ENCODE results near the gene PID1. TPM values are rescaled to one million over a fixed set of nuclear protein-coding genes. Genes with fewer than 3 reads are reported as not detected.
A peak's percentile ranks its signal among the peaks of the same experiment; 100 is the strongest.

The PID1 gene
- total RNA-seq, 8 experiments from 2014 or later: 0.28 to 26.2 (median 9.8) TPM

DNA sequence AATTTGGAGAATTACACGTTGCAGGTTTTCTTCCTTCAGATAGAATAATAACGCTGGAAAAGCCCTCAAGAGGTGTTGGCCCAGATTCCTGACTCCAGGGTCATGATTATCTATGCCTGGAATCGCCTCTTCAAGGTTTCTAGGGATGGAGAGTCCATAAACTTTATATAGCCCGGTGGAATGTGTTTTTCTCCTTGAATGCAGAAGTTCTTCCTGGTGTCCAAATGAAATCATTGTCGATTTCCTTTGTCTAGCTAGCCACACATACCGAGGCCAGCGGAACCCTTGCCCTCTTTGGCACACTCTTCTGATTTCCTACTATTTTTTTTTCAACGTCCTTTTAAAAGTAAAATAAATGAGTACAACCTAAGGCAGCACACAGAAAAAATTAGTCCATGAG is 117.8 kb downstream of the PID1 start:
- in situ Hi-C loops (cut with MboI; ENCODE audit: low pct_unique_long_range_greater_than_20kb in 2 of 9, low sequenced_read_pairs in 9 of 9, unreplicated experiment in 9 of 9): no loop called here
- 39 to 89% (median 76%) methylated on average over 1 to 8 of the region's 8 CpGs for WGBS, 10 experiments

DNA sequence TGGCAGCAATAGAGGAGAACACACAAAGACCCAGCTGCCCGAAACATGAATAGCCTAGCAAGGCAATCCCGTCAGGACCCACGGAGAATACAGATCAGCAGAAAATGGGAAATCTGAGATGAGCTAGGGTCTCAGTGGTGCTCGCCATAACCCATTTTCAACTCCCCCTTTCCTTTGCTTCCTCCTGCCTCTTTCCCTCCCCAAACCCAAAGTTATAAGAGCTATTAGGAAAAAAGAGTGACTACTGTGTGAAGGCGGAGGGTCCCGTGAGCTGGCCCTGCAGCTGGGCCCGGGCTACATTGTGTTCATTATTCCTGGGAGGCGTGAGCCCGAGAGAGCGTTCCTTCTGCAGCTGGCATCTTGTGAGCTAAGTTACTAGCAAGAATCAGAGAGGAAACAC is 118.4 kb downstream of the PID1 start:
- no peak overlapping the region for H3K27ac ChIP-seq
- 71 to 100% (median 88%) methylated on average over 1 to 7 of the region's 10 CpGs; no CpG with 5 or more reads in 3 of the 10 experiments for WGBS, 10 experiments
- no peak for ATAC-seq (replicated peaks in 6 of 8)
- no peak overlapping the region for H3K4me3 ChIP-seq
- H3K4me1 ChIP-seq (replicated peaks in 1 of 2): no peaks in the 10 kb centered on the region
- in situ Hi-C loops (cut with MboI; ENCODE audit: low pct_unique_long_range_greater_than_20kb in 2 of 9, low sequenced_read_pairs in 9 of 9, unreplicated experiment in 9 of 9): no loop called here

More for the DNA sequence above, 117.8 kb downstream of the PID1 start:
- Histone ChIP-seq H3K27ac (no peak overlapping the region), H3K4me3 (no peak overlapping the region), H3K4me1 (replicated peaks in 1 of 2) (no peaks in the 10 kb centered on the region)
- ATAC-seq (replicated peaks in 6 of 8): no peak

DNA sequence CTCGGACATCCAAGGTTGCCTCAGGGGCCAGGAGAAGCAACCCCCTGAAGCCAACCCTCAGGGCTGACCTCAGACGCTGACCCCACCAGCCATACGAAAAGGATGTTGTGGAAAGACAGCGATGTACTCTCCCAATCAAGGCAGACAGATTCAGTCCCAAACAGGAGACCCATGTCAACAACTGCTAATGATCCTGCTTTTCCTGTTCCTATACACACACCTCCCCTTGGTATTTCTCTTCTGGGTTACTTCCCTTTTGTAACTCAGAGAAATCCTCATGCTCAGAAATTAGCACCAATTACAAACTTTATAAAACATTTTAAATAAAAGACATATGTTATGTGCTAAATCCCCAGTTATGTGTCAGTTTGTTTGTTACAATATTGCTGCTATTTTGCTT is 120.8 kb downstream of the PID1 start:
- Histone ChIP-seq H3K4me3 (no peak overlapping the region), H3K4me1 (replicated peaks in 1 of 2) (no peaks in the 10 kb centered on the region), H3K27ac (no peak overlapping the region)
- ATAC-seq (replicated peaks in 6 of 8): no peak
- in situ Hi-C loops (cut with MboI; ENCODE audit: low pct_unique_long_range_greater_than_20kb in 2 of 9, low sequenced_read_pairs in 9 of 9, unreplicated experiment in 9 of 9): no loop called here
- whole genome bisulfite sequencing, 10 experiments: 47 to 100% (median 82%) methylated on average over 1 to 4 of the region's 4 CpGs; no CpG with 5 or more reads in 2 of the 10 experiments

DNA sequence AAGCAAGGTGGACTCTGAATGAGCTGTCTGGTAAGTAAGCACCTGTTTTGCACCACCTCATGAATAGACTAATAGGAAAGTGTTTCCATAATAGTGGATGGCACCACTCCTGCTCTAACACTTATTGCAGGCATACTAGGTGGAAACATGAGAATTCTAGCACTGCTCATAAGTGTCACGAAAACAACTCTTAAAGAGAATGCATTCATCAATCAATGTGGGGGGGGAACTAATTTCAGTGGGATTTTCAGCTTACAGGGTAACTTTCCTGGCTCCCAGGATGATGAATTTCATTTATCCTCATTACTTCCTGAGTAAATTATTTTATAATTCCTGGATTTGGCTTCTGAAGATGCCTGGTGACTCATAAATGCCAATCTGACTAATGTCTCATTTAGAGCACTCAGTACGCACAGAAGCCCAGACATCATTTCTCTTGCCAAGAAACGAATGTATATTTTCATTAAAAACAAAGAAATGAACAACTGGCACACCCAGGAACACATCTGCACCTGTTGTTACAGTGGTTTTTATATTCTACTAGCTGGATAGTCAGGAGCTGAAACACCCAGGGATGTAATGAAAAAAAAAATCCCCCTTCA is 129.6 kb downstream of the PID1 start:
- in situ Hi-C loops (cut with MboI; ENCODE audit: low pct_unique_long_range_greater_than_20kb in 2 of 9, low sequenced_read_pairs in 9 of 9, unreplicated experiment in 9 of 9): loop anchor here in 1 of 9 experiments (25.0 kb wide), 1 partner anchor 446 kb away; no protein-coding TSS in a partner anchor
- no peak overlapping the region for H3K27ac ChIP-seq
- H3K4me3 ChIP-seq: no peak overlapping the region
- peak in 5 of 8 experiments; percentile 58 to 88 (median 79) for ATAC-seq (replicated peaks in 6 of 8)
- H3K4me1 ChIP-seq (replicated peaks in 1 of 2): peaks cover 3 to 50% of the 10 kb centered on the region in 2 donors
- 5 to 64% (median 33%) methylated on average over 1 to 3 of the region's 3 CpGs; no CpG with 5 or more reads in 1 of the 10 experiments for WGBS, 10 experiments

DNA sequence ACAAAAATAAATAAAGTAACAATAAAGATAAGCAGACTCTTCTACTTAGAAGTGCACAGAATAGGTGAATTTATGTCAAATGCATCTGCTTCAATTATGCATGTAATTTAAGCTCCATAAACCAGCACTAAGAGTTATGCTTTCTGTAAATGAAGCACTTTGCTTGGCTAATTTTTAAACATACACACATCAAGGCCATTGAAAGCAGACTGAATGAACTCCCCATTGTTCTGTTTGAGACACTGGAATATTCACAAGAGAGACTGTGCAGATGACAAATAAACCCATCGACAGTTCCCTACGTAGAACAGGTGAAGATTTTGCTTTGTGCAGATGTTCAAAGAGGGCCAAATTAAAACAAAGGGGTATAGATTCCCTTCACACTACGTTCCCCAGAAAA is 133.4 kb downstream of the PID1 start:
- WGBS, 10 experiments: 28 to 100% (median 80%) methylated on average over 2 to 3 of the region's 3 CpGs; no CpG with 5 or more reads in 4 of the 10 experiments
- Histone ChIP-seq H3K4me1 (replicated peaks in 1 of 2) (peaks cover 3 to 50% of the 10 kb centered on the region in 2 donors), H3K27ac (peak overlapping the region in 1 of 2 donors; percentile 43), H3K4me3 (no peak overlapping the region)
- ATAC-seq (replicated peaks in 6 of 8): peak in 2 of 8 experiments; percentile 3 to 40
- in situ Hi-C loops (cut with MboI; ENCODE audit: low pct_unique_long_range_greater_than_20kb in 2 of 9, low sequenced_read_pairs in 9 of 9, unreplicated experiment in 9 of 9): loop anchor here in 1 of 9 experiments (10.0 to 25.0 kb wide), 2 partner anchors 137 to 450 kb away; partner anchors contain the start of gene PID1

DNA sequence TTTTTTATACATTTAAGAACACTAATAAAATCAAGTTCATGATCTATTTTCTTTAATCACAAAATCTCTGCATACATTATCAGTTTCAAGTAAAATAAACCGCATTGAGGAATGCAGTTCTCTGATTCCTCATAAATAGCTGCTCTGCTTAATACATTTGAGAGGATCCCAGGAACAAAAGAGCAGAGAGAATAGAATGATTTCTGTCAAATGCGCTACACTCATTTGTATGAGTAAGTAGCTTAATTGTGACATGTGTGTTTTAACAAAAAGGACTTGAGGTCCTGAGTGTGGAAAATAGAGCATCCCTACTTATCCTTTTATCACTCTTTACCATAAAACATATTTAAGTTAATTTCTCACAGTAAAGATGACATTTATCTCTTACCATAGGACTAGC is 134.0 kb downstream of the PID1 start:
- ATAC-seq (replicated peaks in 6 of 8): no peak
- Histone ChIP-seq H3K4me1 (replicated peaks in 1 of 2) (peaks cover 3 to 50% of the 10 kb centered on the region in 2 donors), H3K27ac (no peak overlapping the region), H3K4me3 (no peak overlapping the region)
- in situ Hi-C loops (cut with MboI; ENCODE audit: low pct_unique_long_range_greater_than_20kb in 2 of 9, low sequenced_read_pairs in 9 of 9, unreplicated experiment in 9 of 9): loop anchor here in 1 of 9 experiments (10.0 to 25.0 kb wide), 2 partner anchors 138 to 450 kb away; partner anchors contain the start of gene PID1
- 73 to 100% (median 90%) methylated on average over 1 to 2 of the region's 2 CpGs; no CpG with 5 or more reads in 2 of the 10 experiments for WGBS, 10 experiments

DNA sequence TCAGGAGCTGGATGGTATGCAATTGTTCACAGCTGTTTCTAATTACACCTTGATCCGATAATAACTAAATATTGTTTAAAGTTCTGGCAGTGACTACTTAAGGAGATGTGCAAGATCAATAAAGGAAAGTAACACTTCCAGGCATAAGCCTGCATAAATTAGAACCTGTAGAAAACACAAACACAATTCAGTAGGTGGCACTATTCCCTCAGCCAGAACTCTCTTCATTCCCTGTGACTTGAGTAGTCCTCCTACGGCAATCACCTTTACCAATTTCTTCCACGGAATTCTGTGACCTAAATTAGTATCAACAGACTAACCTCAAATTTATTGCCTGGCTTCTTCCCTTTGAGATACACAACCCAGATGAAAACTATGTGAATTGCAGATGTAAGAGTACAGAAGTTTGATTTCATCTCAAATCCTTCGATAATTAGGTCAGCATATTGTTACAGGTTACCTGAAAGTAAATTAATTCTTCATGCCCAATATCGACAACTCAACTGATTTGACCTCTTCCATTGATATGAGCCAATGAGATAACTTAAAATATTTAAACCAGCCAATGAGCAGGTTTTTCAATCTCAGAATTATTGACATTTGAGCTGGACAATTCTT is 137.8 kb downstream of the PID1 start:
- H3K27ac ChIP-seq: no peak overlapping the region
- no peak overlapping the region for H3K4me3 ChIP-seq
- WGBS, 10 experiments: 0 to 78% (median 46%) methylated on average over 1 to 5 of the region's 5 CpGs
- ATAC-seq (replicated peaks in 6 of 8): peak; percentile 47 to 88 (median 64)
- in situ Hi-C loops (cut with MboI; ENCODE audit: low pct_unique_long_range_greater_than_20kb in 2 of 9, low sequenced_read_pairs in 9 of 9, unreplicated experiment in 9 of 9): loop anchor here in 1 of 9 experiments (10.0 to 25.0 kb wide), 2 partner anchors 142 to 454 kb away; partner anchors contain the start of gene PID1
- peaks cover 10 to 29% of the 10 kb centered on the region in 2 donors for H3K4me1 ChIP-seq (replicated peaks in 1 of 2)

DNA sequence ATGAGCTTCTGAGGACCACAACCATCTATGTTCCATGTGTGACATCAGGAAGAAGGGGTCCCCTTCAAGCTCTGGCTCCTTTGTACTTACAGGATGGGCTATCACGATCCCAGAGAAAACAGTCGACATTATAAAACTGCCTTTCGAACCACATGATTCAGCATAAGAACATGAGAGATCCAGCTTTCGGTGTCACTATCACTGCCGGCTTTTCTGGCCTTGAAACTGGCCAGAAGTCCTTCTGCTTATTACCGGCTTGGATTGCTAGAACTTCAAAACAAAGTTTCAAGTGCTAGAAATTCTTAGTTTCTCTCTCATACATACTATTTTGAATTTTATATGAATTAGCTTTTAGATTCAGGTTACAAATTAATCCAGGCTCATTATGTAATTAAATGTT is 138.9 kb downstream of the PID1 start:
- 21 to 100% (median 92%) methylated on average over 2 to 6 of the region's 6 CpGs; no CpG with 5 or more reads in 2 of the 10 experiments for WGBS, 10 experiments
- no peak for ATAC-seq (replicated peaks in 6 of 8)
- H3K4me3 ChIP-seq: no peak overlapping the region
- H3K27ac ChIP-seq: no peak overlapping the region
- H3K4me1 ChIP-seq (replicated peaks in 1 of 2): peaks cover 10 to 20% of the 10 kb centered on the region in 2 donors
- in situ Hi-C loops (cut with MboI; ENCODE audit: low pct_unique_long_range_greater_than_20kb in 2 of 9, low sequenced_read_pairs in 9 of 9, unreplicated experiment in 9 of 9): loop anchor here in 1 of 9 experiments (10.0 to 25.0 kb wide), 2 partner anchors 143 to 455 kb away; partner anchors contain the start of gene PID1

DNA sequence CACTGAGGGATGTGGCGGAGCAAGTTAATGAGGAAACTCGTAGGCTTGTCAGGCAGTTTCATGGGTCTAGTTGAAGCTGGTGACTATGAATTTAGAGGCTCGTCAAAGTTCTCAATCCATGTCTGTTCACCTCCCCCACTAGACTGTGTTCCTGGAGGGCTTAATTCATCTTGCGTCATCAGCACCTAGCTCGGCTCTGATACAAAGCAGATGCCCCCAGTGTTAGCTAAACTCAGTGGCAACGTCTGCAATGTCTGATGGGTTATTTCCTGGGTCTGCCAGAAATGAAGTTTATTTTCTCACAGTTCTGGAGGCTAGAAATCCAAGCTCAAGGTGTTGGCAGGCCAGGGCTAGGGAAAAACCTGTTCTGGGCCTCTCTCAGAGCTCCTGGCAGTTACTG is 140.6 kb downstream of the PID1 start:
- Histone ChIP-seq H3K4me3 (no peak overlapping the region), H3K27ac (no peak overlapping the region), H3K4me1 (replicated peaks in 1 of 2) (peaks cover 10 to 14% of the 10 kb centered on the region in 2 donors)
- 21 to 80% (median 52%) methylated on average over 1 to 5 of the region's 6 CpGs; no CpG with 5 or more reads in 2 of the 10 experiments for WGBS, 10 experiments
- in situ Hi-C loops (cut with MboI; ENCODE audit: low pct_unique_long_range_greater_than_20kb in 2 of 9, low sequenced_read_pairs in 9 of 9, unreplicated experiment in 9 of 9): loop anchor here in 1 of 9 experiments (10.0 to 25.0 kb wide), 2 partner anchors 144 to 457 kb away; partner anchors contain the start of gene PID1
- peak in 2 of 8 experiments; percentile 36 to 45 for ATAC-seq (replicated peaks in 6 of 8)

DNA sequence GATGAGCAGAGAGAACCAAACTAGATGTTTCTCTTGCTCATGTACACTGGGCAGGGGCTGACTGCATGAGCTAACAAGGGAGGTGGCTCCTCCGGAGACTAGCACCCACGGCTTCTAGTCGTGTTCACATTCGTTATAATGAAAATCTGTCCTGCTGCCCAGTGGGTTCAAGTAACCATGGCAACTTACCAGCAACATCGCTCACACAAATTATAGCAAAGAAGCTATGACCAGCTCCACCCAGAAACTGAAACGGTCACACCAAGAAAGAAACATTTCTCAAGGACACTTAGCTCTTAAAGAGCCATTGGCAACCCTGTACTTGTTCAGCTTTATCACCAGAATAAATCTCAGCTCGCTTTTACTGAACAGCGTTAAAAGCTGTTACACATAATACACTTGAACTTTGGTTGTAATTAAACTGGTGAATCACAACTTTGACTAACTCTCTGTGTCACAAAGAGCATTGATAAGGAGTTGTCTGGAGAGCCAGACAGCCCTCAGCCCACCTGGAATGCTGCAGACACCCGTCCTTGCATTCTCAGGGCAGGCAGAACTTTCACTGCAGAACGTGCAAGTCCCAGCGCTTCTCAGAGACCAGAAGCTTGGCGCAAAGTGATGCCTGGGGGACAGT is 141.2 kb downstream of the PID1 start:
- ATAC-seq (replicated peaks in 6 of 8): peak in 7 of 8 experiments; percentile 46 to 88 (median 79)

DNA sequence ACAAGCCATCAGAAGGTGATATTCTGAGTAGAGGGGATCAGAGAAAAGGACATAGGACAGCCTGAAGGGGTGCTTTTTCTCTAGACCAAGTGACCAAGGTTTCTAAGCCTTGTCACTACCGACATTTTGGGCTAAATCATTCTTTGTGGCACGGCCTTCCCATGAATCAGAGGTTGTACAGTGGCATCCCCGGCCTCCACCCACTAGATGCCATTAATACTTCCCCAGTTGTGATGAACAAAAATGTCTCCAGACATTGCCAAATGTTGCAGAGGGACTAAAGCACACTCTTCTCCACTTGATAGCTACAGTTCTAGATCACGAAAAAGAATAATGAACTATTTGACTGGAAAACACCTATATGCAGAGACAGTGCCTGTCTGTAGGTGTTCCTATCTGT is 143.6 kb downstream of the PID1 start:
- in situ Hi-C loops (cut with MboI; ENCODE audit: low pct_unique_long_range_greater_than_20kb in 2 of 9, low sequenced_read_pairs in 9 of 9, unreplicated experiment in 9 of 9): loop anchor here in 1 of 9 experiments (25.0 kb wide), 1 partner anchor 460 kb away; no protein-coding TSS in a partner anchor
- Histone ChIP-seq H3K27ac (no peak overlapping the region), H3K4me1 (replicated peaks in 1 of 2) (peaks cover 10 to 14% of the 10 kb centered on the region in 2 donors), H3K4me3 (no peak overlapping the region)
- 50 to 100% (median 63%) methylated on average over 1 to 4 of the region's 4 CpGs; no CpG with 5 or more reads in 4 of the 10 experiments for WGBS, 10 experiments
- ATAC-seq (replicated peaks in 6 of 8): no peak

More for the DNA sequence above, 141.2 kb downstream of the PID1 start:
- Histone ChIP-seq H3K27ac (no peak overlapping the region), H3K4me1 (replicated peaks in 1 of 2) (peaks cover 10 to 14% of the 10 kb centered on the region in 2 donors), H3K4me3 (no peak overlapping the region)
- in situ Hi-C loops (cut with MboI; ENCODE audit: low pct_unique_long_range_greater_than_20kb in 2 of 9, low sequenced_read_pairs in 9 of 9, unreplicated experiment in 9 of 9): loop anchor here in 1 of 9 experiments (10.0 to 25.0 kb wide), 2 partner anchors 145 to 457 kb away; partner anchors contain the start of gene PID1
- 0 to 100% (median 64%) methylated on average over 1 to 9 of the region's 12 CpGs; no CpG with 5 or more reads in 1 of the 10 experiments for WGBS, 10 experiments

DNA sequence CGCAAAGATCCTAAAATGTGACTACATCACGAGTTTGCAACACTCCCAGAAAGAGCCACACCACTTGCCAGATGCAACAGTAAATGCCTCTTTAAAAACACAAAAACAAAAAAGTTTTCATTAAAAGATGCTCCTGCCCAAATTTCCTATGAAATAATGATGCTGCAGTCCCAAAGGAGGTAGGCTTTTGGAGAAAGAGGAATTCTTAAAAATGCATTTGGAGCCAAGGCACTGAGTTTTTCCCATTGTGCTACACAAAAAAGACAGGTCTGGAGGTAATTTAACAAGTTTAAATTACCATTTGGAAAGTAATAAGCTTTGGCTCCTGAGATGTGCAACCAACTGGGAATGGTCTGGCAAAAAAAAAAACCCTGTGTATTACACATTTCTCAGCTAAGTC is 145.0 kb downstream of the PID1 start:
- peaks cover 10 to 14% of the 10 kb centered on the region in 2 donors for H3K4me1 ChIP-seq (replicated peaks in 1 of 2)
- H3K27ac ChIP-seq: no peak overlapping the region
- WGBS, 10 experiments: 26 to 100% (median 95%) methylated on average over 1 to 2 of the region's 2 CpGs; no CpG with 5 or more reads in 4 of the 10 experiments
- in situ Hi-C loops (cut with MboI; ENCODE audit: low pct_unique_long_range_greater_than_20kb in 2 of 9, low sequenced_read_pairs in 9 of 9, unreplicated experiment in 9 of 9): loop anchor here in 1 of 9 experiments (25.0 kb wide), 1 partner anchor 461 kb away; no protein-coding TSS in a partner anchor
- H3K4me3 ChIP-seq: no peak overlapping the region
- no peak for ATAC-seq (replicated peaks in 6 of 8)

Measured in motor neuron (in vitro differentiated cells).